ENCODE measurements around the gene ANXA10. TPM values are rescaled to one million over a fixed set of nuclear protein-coding genes. Genes with fewer than 3 reads are reported as not detected.

ANXA10 gene
- total RNA-seq (not detected), polyA plus RNA-seq (not detected)
- long read RNA-seq, donor 1 = 0 reads
- long read RNA-seq, donor 2 = 0 reads
- long read RNA-seq, donor 3 = 0 reads

- Histone ChIP-seq H3K36me3 (no peaks in the 10 kb centered on the region), H3K4me1 (no peaks in the 10 kb centered on the region), H3K27ac (no peak within 1 kb of the TSS), H3K9me3 (peaks cover 0 to 24% (median 15%) of the 10 kb centered on the region in 11 donors), H3K27me3 (no peaks in the 10 kb centered on the region), H3K4me3 (no peak within 1 kb of the TSS)
- intact Hi-C loops (cut with DNase I) = no loop called here
- ATAC-seq (no peak), DNase-seq (no peak)
- 87 to 91% methylated on average over 1 of the region's 1 CpG for WGBS, 2 donors
- no peak for TF ChIP-seq CTCF (IDR thresholded peaks at IDR 0.05)
Observed at GRCh38 chr4:168092176-168092712, at the start of gene ANXA10. Gene ANXA10, plus strand, starts transcription at chr4:168092537. Its CDS starts 164 bp downstream, at chr4:168092701.

- ATAC-seq (no peak), DNase-seq (no peak)
- intact Hi-C loops (cut with DNase I) = no loop called here
- no peak for TF ChIP-seq CTCF (IDR thresholded peaks at IDR 0.05)
- Histone ChIP-seq H3K4me3 (no peak overlapping the region), H3K36me3 (no peaks in the 10 kb centered on the region), H3K4me1 (no peaks in the 10 kb centered on the region), H3K27ac (no peak overlapping the region), H3K27me3 (no peaks in the 10 kb centered on the region), H3K9me3 (peaks cover 0 to 37% (median 6%) of the 10 kb centered on the region in 11 donors)
Observed at GRCh38 chr4:168045354-168045753, 47.0 kb upstream of the ANXA10 start.

- no peak overlapping the region for H3K27ac ChIP-seq
- TF ChIP-seq CTCF (IDR thresholded peaks at IDR 0.05) = no peak
- DNase-seq = no peak
- no peaks in the 10 kb centered on the region for H3K36me3 ChIP-seq
- H3K4me3 ChIP-seq = no peak overlapping the region
- WGBS, 2 donors = 64 to 73% methylated on average over 2 of the region's 2 CpGs
- no peaks in the 10 kb centered on the region for H3K4me1 ChIP-seq
- intact Hi-C loops (cut with DNase I) = no loop called here
- H3K27me3 ChIP-seq = no peaks in the 10 kb centered on the region
- H3K9me3 ChIP-seq = peaks cover 0 to 45% (median 6%) of the 10 kb centered on the region in 11 donors
- no peak for ATAC-seq
Observed at GRCh38 chr4:168050002-168050401, 42.3 kb upstream of the ANXA10 start.

- H3K4me1 ChIP-seq = no peaks in the 10 kb centered on the region
- ATAC-seq (no peak), DNase-seq (no peak)
- H3K27ac ChIP-seq = no peak overlapping the region
- no peak overlapping the region for H3K4me3 ChIP-seq
- H3K36me3 ChIP-seq = no peaks in the 10 kb centered on the region
- no peak for TF ChIP-seq CTCF (IDR thresholded peaks at IDR 0.05)
- no peaks in the 10 kb centered on the region for H3K27me3 ChIP-seq
- peaks cover 0 to 43% (median 6%) of the 10 kb centered on the region in 11 donors for H3K9me3 ChIP-seq
- intact Hi-C loops (cut with DNase I) = no loop called here
Observed at GRCh38 chr4:168051526-168051925, 40.8 kb upstream of the ANXA10 start.
